SK-N-MC (cell line): Measurements from ENCODE around the gene PNLDC1.

Experiments
- EZH2 ChIP-seq: fragments of 200-600 bp; sonication (generic); IDR thresholded peaks from one replicate; pipeline ENCODE4 v1.6.1; 2017; ENCODE audit warnings: antibody characterized with exemption
- POLR2AphosphoS5 ChIP-seq: IDR thresholded peaks from 2 replicates; pipeline ENCODE4 v1.6.1; 2012; ENCODE audit warnings: mild to moderate bottlenecking, low read depth, low read length, borderline replicate concordance

DNA sequence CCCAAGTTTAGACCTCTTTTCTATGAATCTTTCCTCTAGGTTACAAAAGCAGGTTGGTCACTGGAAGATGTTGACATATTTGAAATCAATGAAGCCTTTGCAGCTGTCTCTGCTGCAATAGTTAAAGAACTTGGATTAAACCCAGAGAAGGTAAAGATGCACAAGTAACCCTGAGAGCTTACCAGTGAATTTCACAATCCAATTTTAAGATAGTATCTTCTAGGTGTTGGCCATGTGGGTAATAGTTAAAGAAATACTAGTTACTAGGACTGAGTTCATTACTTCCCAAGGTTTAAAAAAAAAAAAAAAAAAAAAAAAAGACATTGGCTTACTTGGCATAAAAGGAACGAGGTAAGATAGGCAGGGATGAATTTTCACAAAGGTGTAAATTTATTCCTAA, 21.9 kb upstream of the PNLDC1 start:
- TF ChIP-seq POLR2AphosphoS5: no peak
- TF ChIP-seq EZH2: no peak
